ENCODE results near the gene SERTAD2.

Gene SERTAD2

DNA sequence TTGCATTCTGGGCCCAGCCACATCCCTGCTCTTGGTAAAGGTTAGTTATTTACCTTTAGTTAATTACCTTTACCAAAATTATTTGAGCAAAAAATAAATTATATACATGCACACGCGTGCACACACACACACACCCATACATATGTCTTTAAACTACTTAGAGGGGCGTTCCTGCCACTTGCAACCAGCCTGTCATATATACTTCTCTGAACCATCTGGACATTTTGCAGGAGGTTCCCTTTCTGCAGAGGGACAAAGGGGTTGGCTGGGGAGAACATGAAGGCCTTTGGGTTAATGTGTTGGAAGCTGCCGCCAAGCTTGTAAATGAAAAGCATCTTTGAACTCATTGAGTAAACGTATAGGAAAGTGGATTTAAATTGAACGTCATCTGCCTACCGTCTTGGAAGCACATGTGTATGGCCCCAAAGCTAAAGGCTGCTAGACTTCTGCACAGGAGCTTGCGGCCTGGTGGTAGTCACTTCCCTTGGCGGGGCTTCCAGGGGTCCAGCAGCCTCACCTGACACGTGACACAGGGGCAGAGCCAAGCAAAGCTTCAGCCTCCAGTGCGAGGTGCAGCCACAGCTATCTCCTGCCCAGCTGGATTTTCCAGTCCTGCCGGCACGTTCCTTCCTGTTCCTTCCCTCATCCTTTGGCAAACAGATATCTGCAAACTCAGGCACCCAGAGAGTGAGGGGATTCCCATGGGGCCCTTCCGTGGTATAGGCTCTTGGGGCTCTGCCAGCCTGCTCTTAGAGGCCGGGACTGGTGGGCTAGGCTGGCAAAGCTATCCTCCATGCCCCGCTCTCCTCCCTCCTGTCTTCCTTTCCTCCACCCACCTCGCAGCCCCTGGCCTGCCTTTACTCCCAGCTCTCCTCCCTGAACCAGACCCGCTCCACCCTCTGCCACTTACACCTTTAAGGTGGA is 46.1 kb downstream of the SERTAD2 start:
- peak; percentile 13 for DNase-seq

DNA sequence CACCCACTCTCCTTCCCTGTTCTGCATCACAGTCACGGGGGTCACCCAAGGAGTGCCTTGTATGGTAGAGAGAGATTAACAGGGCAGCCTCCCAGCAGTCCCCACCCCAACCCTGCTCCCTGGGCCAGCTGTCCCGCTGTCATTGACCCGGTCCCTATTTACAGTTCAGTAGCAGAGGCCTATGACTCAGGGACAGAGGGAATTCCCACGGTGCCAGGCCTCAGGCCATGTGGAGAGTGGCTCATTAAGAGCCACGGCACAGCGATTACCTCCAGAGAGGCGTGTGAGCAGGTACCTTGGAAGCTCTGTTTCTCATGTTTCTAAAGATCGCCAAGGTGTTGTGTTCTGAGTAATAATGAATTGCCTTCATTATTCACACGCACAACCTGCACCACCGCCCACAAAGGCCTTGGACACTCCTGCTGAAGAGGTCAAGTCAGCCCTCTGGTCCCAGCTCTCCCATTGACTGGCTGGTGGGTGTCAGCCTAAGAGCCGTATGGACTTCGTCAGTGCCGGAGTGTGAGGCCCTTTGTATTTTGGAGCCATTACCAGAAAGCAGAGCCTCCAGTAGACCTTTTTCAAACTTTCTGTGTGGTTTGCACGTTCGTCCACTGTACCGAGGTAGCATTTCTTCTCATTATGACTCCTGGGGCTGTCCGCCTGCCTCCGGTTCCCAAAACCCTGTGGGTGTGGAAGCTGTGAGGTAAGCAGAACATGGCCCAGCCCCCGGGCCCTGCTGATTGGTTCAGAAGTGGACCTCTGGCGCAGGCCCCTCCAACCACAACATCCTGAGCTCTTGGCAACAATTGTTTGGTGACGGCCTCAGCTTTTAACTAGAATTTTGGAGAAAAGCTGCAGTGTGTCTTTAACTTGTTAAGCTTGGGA is 47.0 kb downstream of the SERTAD2 start:
- no peak for DNase-seq

DNA sequence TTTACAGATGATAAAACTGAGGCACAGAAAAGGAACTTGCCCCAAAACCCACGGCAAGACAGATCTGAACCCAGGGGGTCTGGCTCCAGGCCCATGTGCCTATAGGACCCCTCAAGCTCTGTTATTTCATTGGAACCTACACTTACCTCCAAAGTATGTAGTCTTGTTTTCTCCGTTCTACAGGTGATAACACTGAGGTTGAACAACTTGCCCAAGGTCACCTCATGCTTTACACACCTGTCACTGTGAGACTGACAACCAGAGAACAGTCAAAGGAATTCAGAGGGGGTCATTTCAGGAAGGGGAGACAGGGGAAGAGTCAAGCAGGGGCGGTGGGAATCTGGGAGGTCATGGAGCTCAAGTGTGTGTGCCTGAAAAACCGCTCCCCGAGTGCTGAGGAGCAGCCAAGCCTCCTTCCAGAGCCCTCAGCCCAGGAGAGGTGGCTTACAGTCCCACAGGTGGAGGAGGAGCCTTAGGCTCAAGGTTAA is 47.7 kb downstream of the SERTAD2 start:
- no peak for DNase-seq

DNA sequence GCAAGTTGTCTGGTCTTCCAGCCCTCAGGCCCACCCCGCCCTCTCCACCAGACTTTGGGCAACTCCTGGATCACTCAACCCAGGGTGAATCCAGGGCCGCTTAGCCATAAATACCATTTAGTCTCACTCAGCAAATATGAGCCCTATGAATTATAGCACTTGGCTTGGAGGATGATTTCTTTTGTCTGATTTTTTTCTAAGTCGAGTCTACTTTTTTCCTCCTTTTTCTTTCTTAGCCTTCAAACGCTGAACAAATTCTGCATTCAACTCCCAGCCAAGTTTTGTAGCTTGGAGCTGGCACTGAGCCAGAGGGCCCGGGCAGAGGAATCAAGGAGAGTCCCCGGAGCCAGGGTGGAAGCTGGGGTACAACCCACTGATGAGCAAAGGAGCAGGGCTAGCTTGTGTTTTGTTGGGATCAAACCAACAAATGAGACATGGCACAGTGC is 48.7 kb downstream of the SERTAD2 start:
- no peak for DNase-seq

DNA sequence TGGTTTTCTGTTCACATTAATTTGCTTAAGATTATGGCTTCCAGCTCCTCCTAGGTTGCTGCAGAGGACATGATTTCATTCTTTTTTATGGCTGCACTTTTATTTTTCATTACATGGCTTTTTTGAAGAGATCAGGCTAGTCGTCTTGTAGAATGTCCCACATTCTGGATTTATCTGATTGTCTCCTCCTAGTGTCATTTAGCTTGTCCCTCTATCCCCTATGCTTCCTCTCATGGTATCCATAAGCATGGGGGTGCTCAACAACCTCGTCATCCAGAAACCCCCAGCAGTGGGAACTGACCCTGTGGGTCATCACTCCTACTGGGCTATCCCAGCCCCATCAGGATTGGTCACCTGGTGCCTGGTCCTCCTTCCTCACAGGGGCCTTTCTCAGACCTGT is 49.6 kb downstream of the SERTAD2 start:
- DNase-seq: no peak

DNA sequence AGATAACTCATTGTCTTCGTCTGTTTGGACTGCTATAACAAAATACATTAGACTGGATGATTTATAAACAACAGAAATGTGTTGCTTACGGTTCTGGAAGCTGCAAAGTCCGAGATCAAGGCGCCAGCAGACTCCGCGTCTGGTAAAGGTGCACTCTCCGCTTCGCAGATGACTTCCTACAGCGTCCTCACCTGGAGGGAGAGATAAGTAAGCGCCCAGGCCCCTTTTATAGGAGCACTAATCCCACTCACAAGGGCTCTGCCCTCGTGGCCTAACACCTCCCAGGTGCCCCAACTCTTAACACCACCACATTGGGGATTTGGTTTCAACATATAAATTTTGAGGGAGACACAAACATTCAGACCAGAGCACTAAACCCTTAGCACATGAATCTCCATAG is 51.3 kb downstream of the SERTAD2 start:
- DNase-seq: no peak

DNA sequence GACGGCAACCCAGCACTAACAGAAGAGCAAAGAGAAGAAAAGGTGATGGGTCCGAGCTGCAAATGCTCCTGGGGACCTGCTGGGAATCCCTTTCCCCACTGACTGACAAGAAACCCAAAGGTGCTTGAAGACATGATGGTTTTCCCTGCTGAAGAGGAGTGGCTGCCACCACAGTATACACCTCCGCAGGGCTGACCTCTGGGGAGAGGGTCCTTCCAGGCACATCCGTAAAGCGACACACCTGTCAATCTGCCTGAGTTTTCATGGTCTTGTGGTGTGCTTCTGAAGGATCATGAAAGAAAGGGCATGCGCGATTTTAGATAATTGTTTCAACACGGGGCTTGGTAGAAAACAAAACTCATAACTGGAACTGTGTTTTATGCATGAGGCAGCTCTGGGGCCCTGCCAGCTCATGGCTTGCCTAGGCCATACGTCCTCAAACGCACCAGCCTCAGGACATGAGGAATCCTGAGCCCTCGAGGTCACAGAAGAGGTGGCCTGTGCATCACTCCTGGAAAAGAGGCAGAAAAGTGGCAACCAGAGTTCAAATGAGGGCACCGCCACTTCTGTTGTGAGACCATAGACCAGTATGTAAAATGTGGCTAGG is 51.8 kb downstream of the SERTAD2 start:
- no peak for DNase-seq

DNA sequence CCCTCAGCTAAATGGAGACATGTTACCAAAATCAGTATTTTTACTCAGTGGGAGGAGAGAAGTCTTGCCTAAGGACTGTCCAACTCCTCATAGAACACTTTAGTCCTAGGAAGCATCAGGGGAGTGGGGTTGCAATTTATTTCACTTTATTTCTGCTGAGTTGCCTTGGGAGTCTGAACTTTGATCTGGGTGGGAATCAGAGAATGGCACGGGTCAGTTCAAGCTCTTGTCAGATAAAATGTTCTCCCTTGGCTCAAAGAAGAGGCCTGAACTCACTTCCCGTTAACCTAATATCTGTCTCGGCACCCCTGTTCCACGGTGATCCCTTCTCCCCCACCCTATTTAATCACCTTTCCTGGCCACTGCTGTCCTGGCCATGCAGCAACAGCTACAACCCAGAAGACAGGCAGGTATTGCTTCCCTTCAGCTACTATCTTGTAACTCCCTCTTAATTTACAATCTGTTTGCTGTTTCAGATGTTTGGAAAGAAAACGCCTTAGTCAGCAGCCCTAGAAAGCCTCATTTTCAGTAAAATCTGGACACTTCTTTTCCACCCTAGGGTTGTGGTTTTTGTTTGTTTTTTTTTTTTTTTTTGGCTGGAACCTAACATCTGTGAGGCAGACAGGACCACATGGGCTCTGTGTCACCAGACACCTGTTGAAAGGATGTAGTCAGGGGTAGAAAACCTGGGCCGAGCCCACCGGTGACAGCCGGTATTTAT is 52.5 kb downstream of the SERTAD2 start:
- peak; percentile 41 for DNase-seq

DNA sequence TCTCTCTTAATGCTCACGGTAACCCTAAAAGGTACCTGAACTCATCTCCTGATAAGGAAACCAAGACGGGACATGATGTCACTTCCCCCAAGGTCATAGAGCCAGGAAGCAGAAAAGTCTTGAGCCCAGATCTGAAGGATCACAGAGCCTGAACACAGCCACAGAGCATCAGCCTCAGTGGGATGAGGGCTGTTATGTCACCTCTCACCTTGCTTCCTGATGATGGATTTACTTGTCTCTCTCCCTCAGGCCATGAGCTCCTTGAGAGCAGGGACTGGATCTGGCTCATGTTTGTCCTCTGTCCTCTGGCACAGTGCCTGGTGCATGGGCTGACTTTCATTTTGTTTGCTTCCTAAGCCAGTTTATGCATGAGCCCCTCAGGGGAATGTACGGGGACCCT is 54.2 kb downstream of the SERTAD2 start:
- no peak for DNase-seq

DNA sequence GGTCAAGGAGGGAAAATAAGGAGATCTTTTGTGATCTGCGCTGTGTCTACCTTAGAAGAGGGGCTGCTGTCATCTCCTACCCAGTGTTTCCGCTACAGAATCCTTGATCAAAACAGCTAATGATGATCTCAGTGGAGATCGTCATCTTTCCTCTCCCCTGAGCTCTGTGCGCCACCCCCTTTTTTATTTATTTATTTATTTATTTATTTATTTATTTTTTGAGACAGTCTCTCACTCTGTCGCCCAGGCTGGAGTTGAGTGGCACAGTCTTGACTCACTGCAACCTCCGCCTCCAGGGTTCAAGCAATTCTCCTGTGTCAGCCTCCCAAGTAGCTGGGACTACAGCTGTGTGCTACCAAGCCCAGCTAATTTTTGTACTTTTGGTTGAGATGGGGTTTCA is 55.5 kb downstream of the SERTAD2 start:
- DNase-seq: no peak

DNA sequence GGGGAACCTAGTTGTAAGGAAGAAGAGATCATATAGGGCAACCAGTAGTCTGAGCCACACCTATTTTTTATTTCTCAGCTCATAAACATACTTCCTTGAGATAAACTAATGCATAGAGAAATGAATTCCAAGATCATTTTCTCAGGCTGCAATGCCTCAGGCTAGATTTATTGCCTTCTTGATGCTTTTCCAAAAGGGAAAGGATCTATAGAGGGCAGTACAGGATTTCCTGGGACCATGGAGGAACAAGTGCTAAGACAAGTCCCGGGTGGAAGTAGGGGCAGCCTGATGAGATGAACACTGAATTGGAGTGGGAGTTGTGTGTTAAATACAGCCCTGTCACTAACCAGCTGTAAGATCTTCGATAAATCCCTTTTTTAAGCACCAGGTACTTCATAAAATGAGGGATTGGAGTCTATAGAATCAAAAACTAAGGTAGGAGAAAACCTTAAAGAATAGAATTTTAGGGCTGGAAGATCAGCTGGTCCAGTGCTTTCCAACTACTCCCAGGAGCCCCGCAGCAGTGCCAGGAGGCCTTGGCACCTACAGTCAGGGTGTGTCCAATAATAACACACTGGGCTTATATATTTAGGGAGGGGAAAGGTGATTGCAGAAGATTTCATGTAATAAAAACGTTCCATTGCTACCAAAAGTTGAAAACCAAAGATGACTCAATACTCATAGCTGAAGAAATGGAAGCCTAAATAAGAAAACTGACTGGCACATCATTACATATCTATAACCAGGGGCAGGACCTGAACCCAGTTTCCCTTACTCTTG is 58.1 kb downstream of the SERTAD2 start:
- DNase-seq: peak; percentile 22

DNA sequence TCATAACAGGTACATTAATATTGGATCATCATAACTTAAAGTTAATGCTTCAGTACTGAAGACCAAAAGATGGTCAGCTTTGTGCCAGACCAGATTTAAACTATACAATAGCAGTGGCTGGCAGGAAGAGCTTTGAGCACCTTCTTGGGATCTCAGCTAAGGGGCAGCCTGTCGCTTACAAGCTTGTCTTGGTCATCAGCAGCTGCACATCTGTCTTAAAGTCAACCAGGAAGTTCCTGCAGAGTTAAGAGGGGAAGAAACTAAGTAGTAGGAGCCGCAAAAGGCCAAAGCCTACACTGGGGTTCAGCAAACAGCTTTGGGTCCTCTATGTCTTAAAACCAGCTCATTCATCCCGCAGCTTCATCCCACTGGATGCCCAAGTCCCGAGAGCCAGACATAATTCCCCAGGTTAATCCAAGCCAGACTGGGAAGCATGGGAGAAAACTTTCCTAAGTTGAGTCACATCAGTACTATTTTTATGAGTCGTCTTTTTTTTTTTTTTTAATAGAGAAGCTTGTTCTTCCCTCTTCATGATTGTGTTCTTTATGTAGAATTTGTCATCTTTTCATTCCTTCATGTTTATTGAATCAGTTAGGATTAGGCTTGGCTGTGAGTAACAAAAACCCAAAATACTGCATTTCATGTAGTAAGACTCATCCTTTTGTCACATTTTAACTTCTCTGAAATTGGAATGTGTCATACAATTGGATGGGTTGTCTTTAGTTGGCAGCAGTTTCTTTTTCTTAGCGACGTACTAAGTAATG is 59.3 kb downstream of the SERTAD2 start:
- DNase-seq: no peak

DNA sequence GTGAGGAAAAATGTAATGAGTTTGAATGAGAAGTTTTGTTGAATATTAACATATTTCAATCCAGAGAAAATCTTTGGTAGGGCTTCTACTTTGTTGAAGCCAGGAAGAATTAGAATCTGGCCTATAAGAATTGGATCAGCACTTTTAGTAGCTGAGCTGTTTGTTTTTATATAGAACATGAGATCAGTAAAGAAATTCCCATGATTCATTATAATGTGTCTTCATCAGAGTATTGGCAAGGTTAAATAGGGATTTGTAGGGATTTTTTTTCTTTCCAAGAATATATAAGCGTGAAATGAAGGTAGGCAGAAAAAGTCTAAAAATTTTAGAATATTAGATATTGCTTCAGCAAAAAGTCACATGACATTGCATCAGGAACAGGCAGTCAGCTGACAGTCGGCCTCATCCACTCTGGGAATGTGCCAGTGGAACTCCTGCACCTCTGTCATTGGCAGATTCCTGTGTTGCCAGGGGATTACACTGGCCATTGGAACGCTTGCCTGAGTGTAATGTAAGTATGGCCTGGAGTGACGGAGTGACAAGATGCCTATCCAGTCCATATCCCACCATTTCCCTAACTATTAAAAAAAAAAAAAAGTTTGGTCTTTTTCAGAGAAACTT is 60.6 kb downstream of the SERTAD2 start:
- no peak for DNase-seq

DNA sequence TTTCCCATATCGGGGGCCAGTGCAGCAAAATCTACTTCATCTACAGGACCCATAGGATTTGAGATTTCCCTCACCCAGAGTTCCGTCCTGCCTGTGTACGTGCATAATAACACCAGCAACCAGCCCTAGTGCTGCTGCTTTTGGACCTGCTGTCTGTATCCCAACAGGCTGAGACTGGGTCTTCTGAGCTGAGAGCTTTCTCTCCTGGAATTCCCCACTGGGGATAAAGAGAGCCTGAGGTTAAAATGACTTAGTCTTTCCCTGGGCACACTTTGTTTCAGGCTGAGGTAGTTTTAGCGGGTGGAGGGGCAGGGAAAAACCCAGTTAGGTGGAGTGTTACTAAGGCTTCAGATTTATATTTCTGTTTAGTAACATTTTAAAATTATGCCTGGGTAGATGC is 62.5 kb downstream of the SERTAD2 start:
- no peak for DNase-seq

DNA sequence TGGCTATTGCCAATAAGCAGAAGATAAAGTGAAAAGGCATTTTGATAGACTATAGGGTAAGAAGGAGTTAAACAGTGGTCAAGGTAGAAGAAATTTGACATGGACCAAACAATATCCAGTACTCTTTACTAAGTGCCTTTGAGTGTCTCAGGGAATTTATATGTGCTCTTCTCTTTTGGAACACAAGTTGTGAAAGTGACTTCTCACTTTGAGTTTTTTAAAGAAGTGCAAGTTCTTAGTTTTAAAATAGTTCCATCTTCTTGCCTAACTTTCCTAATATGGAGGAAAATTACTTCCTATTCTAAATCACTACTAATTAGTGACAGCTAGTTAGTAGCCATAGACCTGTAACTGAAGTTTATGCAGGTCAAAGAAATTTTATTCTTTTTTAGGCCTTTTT is 66.2 kb downstream of the SERTAD2 start:
- no peak for DNase-seq

DNA sequence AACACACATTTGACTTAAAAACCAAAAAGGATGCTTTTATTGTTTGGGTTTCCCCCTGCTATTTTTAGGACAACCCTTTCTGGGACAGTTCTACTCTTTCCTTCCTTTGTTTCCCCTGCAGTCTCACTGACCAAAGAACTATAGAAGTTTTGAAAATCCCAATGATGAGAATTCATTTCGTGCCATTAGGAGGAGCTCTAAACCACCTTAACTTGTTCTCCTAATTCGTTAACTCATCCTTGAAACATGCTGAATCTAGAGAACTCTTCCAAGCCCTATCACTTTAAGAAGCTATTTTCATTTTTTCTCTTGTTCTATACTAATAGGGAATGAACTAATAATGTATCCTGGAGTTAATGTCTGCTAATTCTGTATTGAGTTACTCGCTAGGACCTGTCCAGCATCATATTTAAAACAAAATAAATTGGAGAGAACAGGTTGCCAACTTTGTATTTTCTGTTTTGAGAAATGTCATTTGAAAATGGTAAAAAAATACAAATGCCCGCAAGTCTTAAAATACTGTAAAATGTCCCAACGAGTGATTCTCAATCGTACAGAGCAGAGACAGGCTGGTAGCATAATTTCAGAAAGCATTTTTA is 66.7 kb downstream of the SERTAD2 start:
- DNase-seq: peak; percentile 57

DNA sequence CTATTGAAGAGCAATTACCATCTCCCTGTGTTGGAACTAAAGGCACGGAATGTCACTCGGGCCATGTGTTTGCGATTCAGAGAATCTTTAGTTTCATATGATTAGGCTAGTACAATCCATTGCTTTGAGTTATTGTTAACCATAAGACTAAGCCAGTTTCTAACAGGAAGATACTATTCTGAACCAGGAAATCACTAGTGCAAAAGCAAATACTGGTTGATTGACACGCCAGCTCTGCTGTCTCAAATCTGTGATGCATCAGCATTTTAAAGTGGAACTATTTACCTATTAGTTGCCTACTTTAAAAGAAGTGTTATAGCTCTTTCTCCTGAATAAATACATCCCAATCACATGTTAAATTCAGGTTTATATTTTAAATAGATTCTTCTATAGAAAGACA is 67.7 kb downstream of the SERTAD2 start:
- DNase-seq: no peak

DNA sequence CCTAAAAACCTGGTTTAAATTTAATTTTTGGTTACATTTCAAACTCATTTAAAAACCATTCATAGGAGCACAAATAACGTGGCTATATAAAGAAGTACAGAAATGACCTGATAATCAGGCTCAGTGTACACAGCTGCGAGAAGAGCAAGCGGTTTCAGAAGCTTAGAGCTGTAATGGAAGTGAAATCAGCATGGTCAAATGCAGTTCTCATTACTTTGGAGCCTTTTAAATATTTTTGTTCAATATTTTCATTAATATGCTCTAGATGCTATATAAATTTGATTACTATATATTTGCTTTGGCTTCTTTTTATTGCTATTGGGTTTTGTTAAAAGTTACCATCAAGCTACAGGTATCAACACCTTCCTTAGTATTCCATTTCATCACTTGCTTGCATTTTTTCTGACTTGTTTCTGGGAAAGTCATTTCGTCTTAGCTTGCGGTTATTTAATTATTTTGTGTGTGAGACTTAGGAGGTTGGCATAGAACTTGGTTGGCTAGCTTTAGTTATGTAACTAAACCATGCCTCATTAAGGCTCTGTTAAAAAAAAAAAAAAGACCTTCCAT is 70.9 kb downstream of the SERTAD2 start:
- no peak for DNase-seq

DNA sequence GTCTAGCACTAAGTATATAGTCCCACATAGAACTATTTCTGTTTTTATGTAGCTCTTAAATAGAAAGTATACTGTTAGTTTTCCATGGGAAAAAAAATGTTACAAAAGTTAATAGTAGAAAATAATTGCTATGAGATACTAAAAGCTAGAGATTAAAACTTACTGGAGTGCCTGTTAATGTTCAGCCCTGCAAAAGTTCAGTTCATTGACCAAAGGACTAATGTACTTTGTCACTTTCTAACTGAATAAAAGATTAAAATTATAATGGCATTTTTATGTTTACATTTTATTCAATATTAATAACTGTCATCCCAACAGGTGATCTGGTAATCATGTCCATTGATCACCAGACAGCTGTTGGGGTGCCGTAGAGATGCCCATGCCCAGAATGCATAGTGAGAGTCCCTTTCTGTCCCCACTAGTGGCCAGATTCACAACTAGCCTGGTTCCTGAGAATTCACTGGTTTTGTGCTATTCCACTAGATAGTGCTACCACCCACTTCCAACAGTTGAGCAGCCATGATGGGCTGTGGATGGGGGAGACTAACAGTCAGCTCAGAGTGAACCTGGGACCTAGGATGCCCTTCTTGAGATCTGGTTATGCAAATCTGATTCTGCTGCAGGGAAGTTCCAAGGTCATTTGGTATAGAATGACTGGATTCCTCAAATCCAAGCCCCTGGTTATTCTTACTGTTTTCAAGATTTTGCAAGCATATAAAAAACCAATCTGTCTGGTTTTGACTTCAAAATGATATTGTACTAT is 71.8 kb downstream of the SERTAD2 start:
- no peak for DNase-seq

All from NCI-H2171 treated with DMSO at 0.1 percent for 48 hours (cell line).